ENCODE results near the gene ATP8A2. TPM values are rescaled to one million over a fixed set of nuclear protein-coding genes. Genes with fewer than 3 reads are reported as not detected.

The ATP8A2 gene
- polyA plus RNA-seq, 4 donors, result 5.5 to 7.4 (median 5.6) TPM

GRCh38 chr13:25840261-25840660 lies 468.5 kb downstream of the ATP8A2 start:
- DNase-seq (ENCODE audit: low read depth in 4 of 4, low spot score in 3 of 4), result no peak

GRCh38 chr13:25840931-25841330 lies 469.2 kb downstream of the ATP8A2 start:
- no peak for DNase-seq (ENCODE audit: low read depth in 4 of 4, low spot score in 3 of 4)

- DNase-seq (ENCODE audit: low read depth in 4 of 4, low spot score in 3 of 4), result no peak
Observed at GRCh38 chr13:25843692-25844091, 471.9 kb downstream of the ATP8A2 start.

GRCh38 chr13:25844559-25845434 lies 473.0 kb downstream of the ATP8A2 start:
- DNase-seq (ENCODE audit: low read depth in 4 of 4, low spot score in 3 of 4), result no peak

- no peak for DNase-seq (ENCODE audit: low read depth in 4 of 4, low spot score in 3 of 4)
Observed at GRCh38 chr13:25846222-25846984, 474.6 kb downstream of the ATP8A2 start.

GRCh38 chr13:25847145-25847544 lies 475.4 kb downstream of the ATP8A2 start:
- no peak for DNase-seq (ENCODE audit: low read depth in 4 of 4, low spot score in 3 of 4)

GRCh38 chr13:25847635-25848626 lies 476.2 kb downstream of the ATP8A2 start:
- DNase-seq (ENCODE audit: low read depth in 4 of 4, low spot score in 3 of 4), result no peak

GRCh38 chr13:25848812-25849745 lies 477.3 kb downstream of the ATP8A2 start:
- DNase-seq (ENCODE audit: low read depth in 4 of 4, low spot score in 3 of 4), result no peak

GRCh38 chr13:25857830-25858229 lies 486.1 kb downstream of the ATP8A2 start:
- DNase-seq (ENCODE audit: low read depth in 4 of 4, low spot score in 3 of 4), result no peak

- DNase-seq (ENCODE audit: low read depth in 4 of 4, low spot score in 3 of 4), result no peak
Observed at GRCh38 chr13:25859528-25859927, 487.8 kb downstream of the ATP8A2 start.

- DNase-seq (ENCODE audit: low read depth in 4 of 4, low spot score in 3 of 4), result no peak
Observed at GRCh38 chr13:25860265-25860664, 488.5 kb downstream of the ATP8A2 start.

- DNase-seq (ENCODE audit: low read depth in 4 of 4, low spot score in 3 of 4), result no peak
Observed at GRCh38 chr13:25860862-25861261, 489.1 kb downstream of the ATP8A2 start.

GRCh38 chr13:25862156-25862555 lies 490.4 kb downstream of the ATP8A2 start:
- no peak for DNase-seq (ENCODE audit: low read depth in 4 of 4, low spot score in 3 of 4)

GRCh38 chr13:25864116-25864515 lies 492.3 kb downstream of the ATP8A2 start:
- DNase-seq (ENCODE audit: low read depth in 4 of 4, low spot score in 3 of 4), result no peak

- no peak for DNase-seq (ENCODE audit: low read depth in 4 of 4, low spot score in 3 of 4)
Observed at GRCh38 chr13:25864936-25865335, 493.2 kb downstream of the ATP8A2 start.

GRCh38 chr13:25865391-25865790 lies 493.6 kb downstream of the ATP8A2 start:
- no peak for DNase-seq (ENCODE audit: low read depth in 4 of 4, low spot score in 3 of 4)

- DNase-seq (ENCODE audit: low read depth in 4 of 4, low spot score in 3 of 4), result no peak
Observed at GRCh38 chr13:25867038-25867437, 495.3 kb downstream of the ATP8A2 start.

GRCh38 chr13:25868490-25868889 lies 496.7 kb downstream of the ATP8A2 start:
- DNase-seq (ENCODE audit: low read depth in 4 of 4, low spot score in 3 of 4), result no peak

- DNase-seq (ENCODE audit: low read depth in 4 of 4, low spot score in 3 of 4), result no peak
Observed at GRCh38 chr13:25869941-25870340, 498.2 kb downstream of the ATP8A2 start.

All from right renal pelvis (tissue), 4 donors.